Limb (tissue), 2 donors: ENCODE data around the gene MLLT10.

Source experiments
- DNase-seq, 2 donors: peaks; one replicate each; pipeline ENCODE4 v3.0.0-alpha.2; 2016; ENCODE audit errors: extremely low spot score in 2 of 2

The MLLT10 gene

GRCh38 chr10:21516242-21517131 lies 17.5 kb upstream of the MLLT10 start:
- peak; percentile 35 to 78 for DNase-seq

- DNase-seq: peak; percentile 51 to 78
Measured at GRCh38 chr10:21517134-21518031, 16.6 kb upstream of the MLLT10 start.

GRCh38 chr10:21518149-21518640 lies 15.8 kb upstream of the MLLT10 start:
- DNase-seq: peak; percentile 57 to 73

GRCh38 chr10:21518641-21519396 lies 15.2 kb upstream of the MLLT10 start:
- peak; percentile 32 to 67 for DNase-seq

- no peak for DNase-seq
Measured at GRCh38 chr10:21519397-21519933, 14.6 kb upstream of the MLLT10 start.

- peak; percentile 41 to 58 for DNase-seq
Measured at GRCh38 chr10:21519941-21520436, 14.0 kb upstream of the MLLT10 start.

GRCh38 chr10:21520509-21520908 lies 13.5 kb upstream of the MLLT10 start:
- DNase-seq: no peak

- peak; percentile 5 to 53 for DNase-seq
Measured at GRCh38 chr10:21520949-21521348, 13.1 kb upstream of the MLLT10 start.

- DNase-seq: peak in 1 of 2 donors; percentile 5
Measured at GRCh38 chr10:21521751-21522533, 12.1 kb upstream of the MLLT10 start.

- DNase-seq: peak; percentile 5 to 41
Measured at GRCh38 chr10:21522631-21523406, 11.2 kb upstream of the MLLT10 start.

- peak; percentile 58 to 67 for DNase-seq
Measured at GRCh38 chr10:21523557-21524008, 10.4 kb upstream of the MLLT10 start.

GRCh38 chr10:21524131-21524525 lies 9.9 kb upstream of the MLLT10 start:
- no peak for DNase-seq

- peak; percentile 49 to 57 for DNase-seq
Measured at GRCh38 chr10:21524526-21525366, 9.3 kb upstream of the MLLT10 start.

- peak; percentile 94 to 95 for DNase-seq
Measured at GRCh38 chr10:21525367-21526187, 8.5 kb upstream of the MLLT10 start, which contains the start of gene SKIDA1. SKIDA1 (minus strand) TSS chr10:21525682; CDS start chr10:21517822, 7,860 bp downstream.

- peak; percentile 92 for DNase-seq
Measured at GRCh38 chr10:21526188-21526859, 7.7 kb upstream of the MLLT10 start.

GRCh38 chr10:21526860-21527597 lies 7.0 kb upstream of the MLLT10 start:
- DNase-seq: peak; percentile 63 to 84
